SU-DHL-6 (cell line): ENCODE measurements around the gene LHPP.

Source experiments
- H2AFZ ChIP-seq: fragments of 200-600 bp; sonication (generic); 2 replicates; pipeline ENCODE4 v1.6.1; 2014; ENCODE audit warnings: low read depth, mild to moderate bottlenecking, moderate library complexity, mixed read lengths, antibody characterized with exemption, low read length; ENCODE audit not compliant: severe bottlenecking
- H3F3A ChIP-seq: fragments of 200-600 bp; shearing (Covaris generic); 2 replicates; pipeline ENCODE4 v1.6.0; 2016; ENCODE audit warnings: antibody characterized with exemption, mild to moderate bottlenecking; ENCODE audit not compliant: insufficient read depth
- H3K27ac ChIP-seq: fragments of 200-600 bp; sonication (generic); 2 replicates; pipeline ENCODE4 v1.5.1; 2016; ENCODE audit warnings: low read depth, mild to moderate bottlenecking, low read length, moderate library complexity, mixed read lengths
- H3K27me3 ChIP-seq: fragments of 200-600 bp; sonication (generic), shearing (Covaris generic); 2 replicates; pipeline ENCODE4 v1.6.0; 2014; ENCODE audit warnings: mild to moderate bottlenecking, low read length
- H3K36me3 ChIP-seq: fragments of 200-600 bp; sonication (generic); 2 replicates; pipeline ENCODE4 v1.6.1; 2014; ENCODE audit warnings: mild to moderate bottlenecking, low read length, mixed read lengths
- H3K4me2 ChIP-seq: fragments of 300-600, 200-600 bp; shearing (Covaris generic), sonication (generic); 2 replicates; pipeline ENCODE4 v1.6.0; 2014; ENCODE audit warnings: low read length, low read depth, mild to moderate bottlenecking; ENCODE audit not compliant: poor library complexity, severe bottlenecking
- H3K4me3 ChIP-seq: fragments of 200-600 bp; sonication (generic); 2 replicates; pipeline ENCODE4 v1.5.1; 2014; ENCODE audit warnings: antibody characterized with exemption, low read length, mild to moderate bottlenecking, mixed read lengths; ENCODE audit not compliant: insufficient read depth, poor library complexity, severe bottlenecking
- H3K79me2 ChIP-seq: fragments of 200-600 bp; sonication (generic); 2 replicates; pipeline ENCODE4 v1.6.1; 2014; ENCODE audit warnings: mild to moderate bottlenecking, low read length, moderate library complexity; ENCODE audit not compliant: insufficient read depth
- H3K9ac ChIP-seq: fragments of 200-600 bp; sonication (generic); 2 replicates; pipeline ENCODE4 v1.7.0; 2014; ENCODE audit warnings: mild to moderate bottlenecking, low read length
- H3K9me2 ChIP-seq: fragments of 200-600 bp; sonication (generic); replicated peaks from 2 replicates; pipeline ENCODE4 v1.6.1; 2014; ENCODE audit warnings: low read length; ENCODE audit not compliant: insufficient read depth
- H3K9me3 ChIP-seq: fragments of 200-600 bp; sonication (generic); 2 replicates; pipeline ENCODE4 v1.6.1; 2014; ENCODE audit warnings: low read length, mixed read lengths; ENCODE audit not compliant: insufficient read depth
- H4K20me1 ChIP-seq: fragments of 200-600 bp; sonication (generic); 2 replicates; pipeline ENCODE4 v1.6.1; 2014; ENCODE audit warnings: low read depth, mild to moderate bottlenecking, antibody characterized with exemption, low read length, moderate library complexity, mixed read lengths
- EZH2phosphoT487 ChIP-seq: fragments of 200-600 bp; sonication (generic), shearing (Covaris generic); conservative IDR thresholded peaks from 2 replicates; pipeline ENCODE4 v1.6.1; 2018; ENCODE audit warnings: mild to moderate bottlenecking, antibody characterized with exemption, low read length, moderate library complexity, mixed read lengths
- TF ChIP-seq, protein P1 (sequence below): fragments of 200-600 bp; sonication (generic); IDR thresholded peaks from one replicate; pipeline ENCODE4 v1.5.1; 2017; ENCODE audit warnings: antibody characterized with exemption, mild to moderate bottlenecking, low read length, moderate library complexity; ENCODE audit not compliant: insufficient read depth, poor library complexity, severe bottlenecking

The LHPP gene

DNA sequence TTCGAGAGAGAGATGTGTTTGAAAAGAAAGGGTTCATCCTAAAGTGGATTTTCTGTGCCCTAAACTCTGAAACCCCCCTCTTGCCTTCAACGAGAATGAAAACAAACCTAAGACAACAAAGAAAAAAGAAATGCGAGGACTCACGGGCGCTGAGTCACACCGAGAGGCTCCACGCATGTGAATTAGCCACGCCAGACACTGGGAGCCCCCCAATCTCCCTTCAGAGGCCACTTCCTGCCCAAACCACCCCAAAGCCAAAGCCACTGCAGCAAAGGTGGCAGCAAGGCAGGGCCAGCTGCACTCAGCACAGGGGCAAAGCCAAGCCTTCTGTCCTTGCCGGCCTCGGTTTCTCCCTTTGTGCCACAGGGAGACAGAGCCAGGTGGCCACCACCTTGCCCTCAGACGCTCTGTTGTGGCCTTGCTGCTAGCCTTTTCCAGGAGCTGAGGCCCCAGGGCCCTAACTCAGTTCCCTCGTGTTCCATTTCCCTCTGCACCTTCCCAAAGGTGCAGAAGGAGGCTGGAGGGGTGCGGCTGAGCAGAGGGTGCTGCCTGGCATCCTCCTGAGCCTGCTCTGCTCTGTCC lies 189.3 kb downstream of the LHPP start:
- Histone ChIP-seq H3K9me2 (no peaks in the 10 kb centered on the region), H4K20me1 (no peaks in the 10 kb centered on the region; the same call in 1 of the 2 replicates), H2AFZ (no peak overlapping the region), H3K4me2 (no peak overlapping the region), H3F3A (0 out of 2 replicates have a peak, but pooled peaks cover 4% of the 10 kb centered on the region), H3K79me2 (peaks cover 100% of the 10 kb centered on the region), H3K4me3 (no peak overlapping the region), H3K27ac (no peak overlapping the region), H3K9ac (no peak overlapping the region), H3K9me3 (no peaks in the 10 kb centered on the region), H3K27me3 (no peaks in the 10 kb centered on the region), H3K36me3 (no peaks in the 10 kb centered on the region)
- no peak for TF ChIP-seq EZH2phosphoT487
- TF ChIP-seq, protein P1, sequence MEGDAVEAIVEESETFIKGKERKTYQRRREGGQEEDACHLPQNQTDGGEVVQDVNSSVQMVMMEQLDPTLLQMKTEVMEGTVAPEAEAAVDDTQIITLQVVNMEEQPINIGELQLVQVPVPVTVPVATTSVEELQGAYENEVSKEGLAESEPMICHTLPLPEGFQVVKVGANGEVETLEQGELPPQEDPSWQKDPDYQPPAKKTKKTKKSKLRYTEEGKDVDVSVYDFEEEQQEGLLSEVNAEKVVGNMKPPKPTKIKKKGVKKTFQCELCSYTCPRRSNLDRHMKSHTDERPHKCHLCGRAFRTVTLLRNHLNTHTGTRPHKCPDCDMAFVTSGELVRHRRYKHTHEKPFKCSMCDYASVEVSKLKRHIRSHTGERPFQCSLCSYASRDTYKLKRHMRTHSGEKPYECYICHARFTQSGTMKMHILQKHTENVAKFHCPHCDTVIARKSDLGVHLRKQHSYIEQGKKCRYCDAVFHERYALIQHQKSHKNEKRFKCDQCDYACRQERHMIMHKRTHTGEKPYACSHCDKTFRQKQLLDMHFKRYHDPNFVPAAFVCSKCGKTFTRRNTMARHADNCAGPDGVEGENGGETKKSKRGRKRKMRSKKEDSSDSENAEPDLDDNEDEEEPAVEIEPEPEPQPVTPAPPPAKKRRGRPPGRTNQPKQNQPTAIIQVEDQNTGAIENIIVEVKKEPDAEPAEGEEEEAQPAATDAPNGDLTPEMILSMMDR: no peak

DNA sequence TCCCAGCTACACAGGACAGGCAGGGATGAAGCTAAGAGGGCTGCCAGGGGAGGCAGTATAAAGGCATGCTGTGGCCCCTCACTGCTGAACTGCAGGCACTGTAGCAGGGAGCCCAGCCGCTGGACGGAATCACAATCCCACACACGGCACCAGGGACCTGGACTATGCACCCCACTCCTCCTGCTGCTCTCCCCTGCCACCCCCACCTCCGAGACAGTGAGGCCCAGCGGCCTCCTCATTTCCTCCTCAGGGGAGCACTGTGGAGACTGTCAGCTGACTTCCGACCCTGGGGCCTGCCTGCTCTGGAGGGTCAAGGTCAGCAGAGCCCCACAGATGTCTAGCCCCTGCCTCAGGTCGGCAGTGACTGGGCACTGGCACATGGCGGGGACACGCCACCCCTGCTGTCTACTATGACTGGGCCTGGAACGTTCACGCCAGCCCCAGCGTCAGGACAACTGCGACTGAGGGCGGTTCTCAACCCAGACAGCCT lies 189.8 kb downstream of the LHPP start:
- Histone ChIP-seq H3K9ac (no peak overlapping the region), H3K4me3 (no peak overlapping the region), H2AFZ (no peak overlapping the region), H3K9me3 (no peaks in the 10 kb centered on the region), H3K4me2 (no peak overlapping the region), H3F3A (0 out of 2 replicates have a peak, but pooled peaks cover 4% of the 10 kb centered on the region), H3K27ac (no peak overlapping the region), H3K27me3 (no peaks in the 10 kb centered on the region), H3K79me2 (peaks cover 100% of the 10 kb centered on the region), H4K20me1 (no peaks in the 10 kb centered on the region; the same call in 1 of the 2 replicates), H3K36me3 (no peaks in the 10 kb centered on the region), H3K9me2 (no peaks in the 10 kb centered on the region)
- no peak for TF ChIP-seq EZH2phosphoT487
- TF ChIP-seq, protein P1: no peak

DNA sequence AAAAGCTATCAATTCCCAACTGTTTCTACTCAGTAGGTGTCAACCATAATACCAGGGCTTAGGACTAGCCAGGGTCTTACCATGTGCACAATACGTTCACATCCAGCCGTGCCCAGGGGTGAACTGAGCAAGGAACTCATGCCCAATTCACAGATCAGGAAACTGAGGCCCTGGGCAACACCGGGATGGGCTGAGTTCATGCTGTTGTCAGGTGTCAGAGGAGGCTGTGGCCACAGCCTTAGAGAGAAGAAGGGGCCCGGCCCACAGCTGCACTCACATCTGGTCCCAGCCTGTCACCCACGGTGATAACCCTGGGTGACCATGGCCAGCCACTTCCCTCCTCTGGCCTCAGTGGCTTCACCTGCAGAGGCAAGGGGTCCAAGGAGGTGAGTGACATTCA lies 190.6 kb downstream of the LHPP start:
- Histone ChIP-seq H3K27me3 (no peaks in the 10 kb centered on the region), H3K9me3 (no peaks in the 10 kb centered on the region), H3K4me2 (no peak overlapping the region), H3K9ac (no peak overlapping the region), H3K9me2 (no peaks in the 10 kb centered on the region), H4K20me1 (no peaks in the 10 kb centered on the region; the same call in 1 of the 2 replicates), H2AFZ (no peak overlapping the region), H3K4me3 (no peak overlapping the region), H3K27ac (no peak overlapping the region), H3K79me2 (peaks cover 96% of the 10 kb centered on the region), H3F3A (0 out of 2 replicates have a peak, but pooled peaks cover 4% of the 10 kb centered on the region), H3K36me3 (no peaks in the 10 kb centered on the region)
- TF ChIP-seq, protein P1: no peak
- TF ChIP-seq EZH2phosphoT487: no peak
